ENCODE data around the gene LMAN2L. TPM values are rescaled to one million over a fixed set of nuclear protein-coding genes. Genes with fewer than 3 reads are reported as not detected.

Gene LMAN2L
- total RNA-seq, 1 donor from 2014 or later, result 19.1 TPM

DNA sequence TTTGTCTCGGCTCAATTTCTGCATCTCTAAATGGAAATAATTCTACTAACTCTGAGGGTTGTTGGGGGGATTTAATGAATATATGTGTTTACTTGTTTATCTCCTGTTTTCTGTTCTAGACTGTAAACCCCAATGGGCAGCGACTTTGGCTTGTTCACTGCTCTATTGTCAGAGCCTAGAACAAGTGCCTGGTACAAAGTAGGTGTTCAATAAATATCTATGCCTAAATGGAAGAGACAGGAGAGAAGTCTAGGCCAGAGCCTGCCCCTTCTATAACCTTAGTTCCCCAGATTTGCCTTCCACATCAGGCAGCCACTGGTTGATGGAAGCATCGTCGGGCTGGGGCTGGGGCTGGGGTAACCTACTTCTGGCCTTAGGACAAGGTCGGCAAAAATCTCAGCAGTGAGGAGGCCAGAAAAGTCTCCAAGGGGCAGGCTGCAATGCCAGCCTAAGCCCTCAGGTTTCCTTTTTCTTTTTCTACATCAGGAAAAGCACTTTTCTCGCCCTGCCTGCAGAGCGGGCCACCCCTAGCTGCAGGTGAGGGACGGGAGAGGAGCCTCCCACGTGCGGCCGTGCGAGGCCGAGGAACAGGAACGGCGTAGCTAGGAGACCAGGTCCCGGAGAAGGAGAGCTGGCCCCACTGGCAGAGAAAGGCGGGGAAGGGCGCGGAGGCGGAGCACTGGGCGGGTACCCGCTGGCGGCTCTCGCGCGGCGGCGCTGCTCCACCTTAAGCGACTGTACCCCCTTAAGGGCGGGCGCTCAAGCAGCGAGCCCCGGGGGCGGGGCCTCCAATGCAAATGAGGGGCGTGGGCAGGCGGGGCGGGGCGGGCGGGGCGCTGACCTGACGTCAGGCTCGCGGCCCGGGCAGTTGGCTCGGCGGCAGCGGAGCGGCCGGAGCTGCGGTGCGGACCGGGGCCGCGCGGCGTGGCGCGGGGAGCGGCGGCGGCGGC lies 20.4 kb upstream of the LMAN2L start, which contains the start of gene CNNM4:
Gene CNNM4 (plus strand): TSS at position 867 of the 950 bp plus-strand sequence. CDS start 98 bp downstream, outside the sequence.
- DNase-seq (ENCODE audit: low spot score), result peak; percentile 96

GRCh38 chr2:96759548-96759947 lies 19.7 kb upstream of the LMAN2L start:
- no peak for DNase-seq (ENCODE audit: low spot score)

- DNase-seq (ENCODE audit: low spot score), result no peak
Observed at GRCh38 chr2:96758987-96759386, 19.1 kb upstream of the LMAN2L start.

DNA sequence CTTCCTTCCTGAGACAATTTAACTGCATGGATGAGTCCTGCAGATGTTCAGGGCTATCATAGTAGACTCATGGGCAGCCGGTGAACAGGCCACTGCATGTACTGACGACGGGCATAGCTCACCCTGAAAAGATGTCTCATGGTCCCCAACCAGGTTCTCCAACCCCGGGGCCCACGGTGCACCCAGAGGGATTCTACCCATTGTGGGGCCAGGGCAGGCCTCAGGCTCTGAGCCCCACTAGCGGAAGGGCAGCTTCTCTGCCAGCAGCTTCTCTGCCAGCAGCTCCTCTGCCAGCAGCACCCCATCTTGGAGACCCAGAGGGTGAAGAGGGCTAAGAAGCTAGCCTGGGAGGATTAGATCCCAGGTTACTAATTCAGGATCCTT lies 17.6 kb upstream of the LMAN2L start:
- no peak for DNase-seq (ENCODE audit: low spot score)

- no peak for DNase-seq (ENCODE audit: low spot score)
Observed at GRCh38 chr2:96756788-96757476, 17.1 kb upstream of the LMAN2L start.

- no peak for DNase-seq (ENCODE audit: low spot score)
Observed at GRCh38 chr2:96754317-96754716, 14.5 kb upstream of the LMAN2L start.

GRCh38 chr2:96753661-96754282 lies 13.9 kb upstream of the LMAN2L start:
- no peak for DNase-seq (ENCODE audit: low spot score)

DNA sequence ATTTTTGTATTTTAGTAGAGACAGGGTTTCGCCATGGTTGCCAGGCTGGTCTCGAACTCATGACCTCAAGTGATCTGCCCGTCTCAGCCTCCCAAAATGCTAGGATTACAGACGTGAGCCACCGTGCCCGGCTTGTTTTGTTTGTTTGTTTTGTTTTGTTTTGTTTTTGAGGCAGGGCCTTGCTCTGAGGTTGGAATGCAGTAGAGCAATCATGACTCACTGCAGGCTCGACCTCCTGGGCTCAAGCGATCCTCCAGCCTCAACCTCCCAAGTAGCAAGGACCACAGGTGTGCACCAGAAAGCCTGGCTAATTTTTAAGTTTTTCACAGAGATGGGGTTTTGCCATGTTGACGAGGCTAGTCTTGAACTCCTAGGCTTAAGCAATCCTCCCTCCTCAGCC lies 11.9 kb upstream of the LMAN2L start:
- DNase-seq (ENCODE audit: low spot score), result no peak

GRCh38 chr2:96747061-96747617 lies 7.3 kb upstream of the LMAN2L start:
- no peak for DNase-seq (ENCODE audit: low spot score)

DNA sequence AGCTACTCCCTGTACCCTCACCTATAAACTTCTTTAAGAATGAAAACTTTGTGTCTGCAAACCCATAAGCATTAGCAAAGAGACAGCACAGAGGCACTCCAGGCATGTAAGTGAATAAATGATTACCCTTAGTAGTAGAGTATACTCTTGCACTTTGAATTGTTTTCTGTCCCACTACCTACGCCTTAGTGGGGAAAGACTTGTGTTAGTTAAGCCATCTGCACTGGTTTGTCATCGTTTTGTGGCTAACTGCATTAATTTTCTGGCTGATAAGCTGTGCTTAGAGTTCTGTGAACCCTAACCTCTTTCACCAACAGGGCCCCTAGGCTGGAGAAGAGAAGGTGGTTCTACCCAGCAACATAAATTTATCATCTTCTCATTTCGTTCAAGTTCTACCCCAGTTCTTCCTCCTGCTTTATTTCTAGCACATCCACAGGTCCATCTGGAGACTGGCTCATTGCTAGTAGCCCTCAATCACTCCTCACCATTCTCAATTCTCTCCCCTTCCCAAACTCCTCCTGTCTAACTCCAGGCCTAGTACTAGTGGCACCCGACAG lies 710 bp downstream of the LMAN2L start:
- no peak for DNase-seq (ENCODE audit: low spot score)

DNA sequence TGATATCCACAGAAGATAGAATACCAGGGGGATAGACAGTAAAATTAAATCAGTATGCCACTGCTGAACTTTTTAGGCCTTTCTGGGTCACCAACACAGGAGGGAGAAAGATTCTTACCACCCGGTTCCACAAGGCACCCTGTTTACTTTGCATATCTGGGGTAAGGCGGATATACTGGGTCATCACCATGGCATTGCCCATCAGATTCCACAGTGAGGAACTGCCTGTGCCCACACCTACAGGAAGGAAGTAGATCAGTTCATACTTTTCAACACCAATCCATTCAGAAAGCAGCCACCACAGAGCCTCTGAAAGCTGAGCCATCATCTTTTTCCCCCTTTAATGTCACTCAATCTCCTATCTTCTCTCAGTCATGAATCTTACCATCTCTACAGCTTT lies 2.0 kb downstream of the LMAN2L start:
- no peak for DNase-seq (ENCODE audit: low spot score)

GRCh38 chr2:96737251-96737650 lies 2.6 kb downstream of the LMAN2L start:
- DNase-seq (ENCODE audit: low spot score), result no peak

DNA sequence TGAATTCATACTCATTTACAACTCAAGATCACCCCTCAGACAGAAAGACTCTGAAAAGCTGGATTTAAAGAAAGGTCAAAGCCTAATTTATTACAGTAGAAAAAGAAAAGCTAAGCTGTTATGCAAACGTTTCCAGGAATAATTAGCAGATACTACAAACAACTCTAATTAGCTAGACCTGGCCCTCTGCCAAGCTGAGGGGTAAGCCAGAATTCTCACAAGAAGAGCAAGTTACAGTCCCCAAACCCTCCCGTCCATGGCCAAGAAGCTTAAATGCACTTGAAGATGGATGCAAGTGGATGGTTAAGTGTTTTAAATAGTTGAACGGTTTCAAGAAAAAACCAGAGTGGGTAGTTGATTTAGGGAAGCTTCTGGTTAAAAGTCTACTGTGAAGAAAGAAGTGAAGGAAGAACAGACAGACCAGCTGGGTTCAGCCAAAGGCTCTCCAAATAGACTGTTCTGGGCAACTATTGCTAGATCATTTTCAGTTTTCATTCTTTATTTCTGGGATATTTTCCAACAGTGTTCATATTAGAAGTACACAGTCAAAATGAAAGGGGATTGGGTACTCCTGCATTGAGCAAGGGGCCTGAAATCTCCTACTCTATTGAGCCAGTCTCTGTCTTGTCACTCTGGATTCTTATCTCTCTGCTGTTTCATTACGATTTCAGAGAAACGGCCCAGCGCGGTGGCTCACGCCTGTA lies 4.8 kb downstream of the LMAN2L start:
- DNase-seq (ENCODE audit: low spot score), result no peak

DNA sequence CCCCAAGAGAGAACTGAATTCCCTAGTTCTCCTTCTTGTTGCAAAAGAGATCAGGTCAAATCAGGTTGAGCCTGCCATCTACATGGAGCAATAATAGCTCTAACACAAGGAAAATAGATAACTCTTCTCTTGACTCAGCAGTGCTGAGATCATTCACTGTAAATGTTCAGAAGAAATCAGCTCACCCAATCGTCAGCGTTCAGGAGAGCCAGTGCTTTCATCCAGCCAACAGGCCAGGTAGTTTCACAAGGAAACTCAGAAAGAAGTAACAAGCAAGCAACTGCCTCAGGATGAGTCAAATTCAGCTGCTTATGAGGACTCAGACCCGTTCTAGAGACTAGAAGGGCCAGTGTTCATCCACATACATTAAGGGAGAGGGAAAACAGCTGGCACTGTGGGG lies 5.9 kb downstream of the LMAN2L start:
- DNase-seq (ENCODE audit: low spot score), result no peak

GRCh38 chr2:96730212-96730611 lies 9.7 kb downstream of the LMAN2L start:
- DNase-seq (ENCODE audit: low spot score), result no peak

DNA sequence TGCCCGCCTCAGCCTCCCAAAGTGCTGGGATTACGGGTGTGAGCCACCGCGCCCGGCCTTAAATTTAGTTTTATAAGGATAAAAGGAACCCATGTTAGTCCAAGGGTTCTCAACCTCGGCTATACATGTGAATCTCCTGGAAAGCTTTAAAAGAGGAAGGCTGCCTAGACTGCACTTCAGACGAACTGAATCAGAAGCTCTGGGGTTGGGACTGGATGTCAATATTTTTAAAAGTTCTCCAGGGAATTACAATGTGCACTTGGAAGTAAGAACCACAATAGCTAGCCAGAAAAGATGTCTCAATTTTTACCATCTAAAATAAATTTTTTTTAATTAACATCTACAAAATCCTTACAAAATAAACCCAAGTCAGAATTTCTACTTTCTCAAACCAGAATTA lies 10.1 kb downstream of the LMAN2L start:
- no peak for DNase-seq (ENCODE audit: low spot score)

- no peak for DNase-seq (ENCODE audit: low spot score)
Observed at GRCh38 chr2:96727431-96727830, 12.4 kb downstream of the LMAN2L start.

GRCh38 chr2:96726131-96726530 lies 13.7 kb downstream of the LMAN2L start:
- no peak for DNase-seq (ENCODE audit: low spot score)

DNA sequence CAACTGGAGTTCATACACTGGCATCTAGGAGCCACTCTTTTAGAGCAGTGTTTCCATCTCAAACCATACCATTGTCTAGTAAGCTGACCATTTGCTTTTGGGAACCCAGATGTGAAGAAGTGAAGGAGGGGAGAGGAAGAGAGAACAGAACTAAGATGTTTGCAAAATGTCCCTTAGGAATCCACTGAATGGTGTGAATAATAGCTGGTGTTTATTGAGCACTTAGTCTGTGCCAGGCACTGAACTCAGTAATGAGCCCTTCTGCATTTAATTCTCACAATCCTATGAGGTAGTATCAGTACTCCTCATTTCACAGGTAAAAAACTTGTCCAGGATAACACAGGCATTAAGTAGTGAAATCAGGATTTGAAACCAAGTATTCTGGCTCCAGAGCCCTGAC lies 23.5 kb downstream of the LMAN2L start:
- DNase-seq (ENCODE audit: low spot score), result no peak

DNA sequence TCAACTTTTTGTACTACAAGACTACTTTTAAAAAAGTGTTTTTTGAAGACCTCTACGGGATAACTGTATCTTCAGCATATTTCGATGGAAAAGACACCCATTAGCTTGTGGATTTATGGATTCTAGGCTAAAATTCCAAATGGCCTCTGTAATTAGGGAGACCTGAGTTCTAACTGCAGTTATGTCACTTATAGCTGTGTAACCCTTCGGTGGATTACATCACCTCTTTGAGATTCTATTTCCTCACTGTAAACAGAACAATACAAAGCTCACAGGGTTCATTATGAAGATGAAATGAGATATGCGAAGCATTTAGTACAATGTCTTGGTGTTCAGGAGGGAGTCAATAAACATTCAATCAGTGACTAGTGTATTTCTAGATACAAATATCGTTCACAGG lies 24.2 kb downstream of the LMAN2L start:
- DNase-seq (ENCODE audit: low spot score), result no peak

DNA sequence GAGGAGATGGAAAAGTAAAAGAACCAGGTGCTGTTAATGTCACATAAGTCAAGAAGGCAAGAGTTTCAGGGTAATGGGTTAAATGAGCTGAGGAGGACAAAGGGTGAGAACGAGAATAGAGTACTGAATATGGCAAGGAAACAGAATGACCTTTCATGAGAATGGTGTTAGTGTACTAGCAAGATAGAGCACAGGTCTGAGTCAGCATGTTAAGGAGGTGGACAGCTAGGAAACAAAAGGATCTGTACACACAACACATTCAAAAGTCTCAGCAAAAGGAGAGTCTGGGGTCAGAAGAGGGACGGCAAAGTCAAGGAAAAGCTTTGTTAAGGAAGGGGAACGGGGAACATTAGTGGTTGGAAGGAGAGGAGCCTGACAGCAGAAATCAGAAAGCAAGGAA lies 28.9 kb downstream of the LMAN2L start:
- no peak for DNase-seq (ENCODE audit: low spot score)
